Upper lobe of left lung (tissue), 6 donors: ENCODE data around the gene TIMP2. TPM values are rescaled to one million over a fixed set of nuclear protein-coding genes. Genes with fewer than 3 reads are reported as not detected.
A peak's percentile ranks its signal among the peaks of the same experiment; 100 is the strongest.

ENCODE experiments used
- ATAC-seq, 2 donors: fragments of 200-7000 bp; cut with Tn5 transposase; one replicate each; pipeline ENCODE4 v1.9.1; 2022; ENCODE audit warnings: mild to moderate bottlenecking in 2 of 2, moderate library complexity in 2 of 2; ENCODE audit not compliant: low FRiP score in 2 of 2
- DNase-seq, 2 donors: peaks; one replicate each; pipeline ENCODE4 v3.0.0-alpha.2; 2019 to 2020
- H3K27ac ChIP-seq, 4 donors: fragments of 200-600 bp; sonication (generic); one replicate each; pipeline ENCODE4 v1.5.1; 2016 to 2019
- H3K27me3 ChIP-seq, 4 donors: fragments of 200-600 bp; sonication (generic); one replicate each; pipeline ENCODE4 v1.5.1; 2017 to 2019
- H3K36me3 ChIP-seq, 4 donors: fragments of 200-600 bp; sonication (generic); one replicate each; pipeline ENCODE4 v1.5.1; 2016 to 2019
- H3K4me1 ChIP-seq, 4 donors: fragments of 200-600 bp; sonication (generic); one replicate each; pipeline ENCODE4 v1.5.1; 2018 to 2019
- H3K4me3 ChIP-seq, 4 donors: fragments of 200-600 bp; sonication (generic); one replicate each; pipeline ENCODE4 v1.5.1; 2017 to 2019; ENCODE audit warnings: mild to moderate bottlenecking in 2 of 4, moderate library complexity in 1 of 4
- H3K9me3 ChIP-seq, 4 donors: fragments of 200-600 bp; sonication (generic); one replicate each; pipeline ENCODE4 v1.5.1; 2018 to 2019
- CTCF ChIP-seq, 6 experiments: fragments of 450-650 bp in 4 of 6; fragments of 200-600 bp in 2 of 6; sonication (generic) in 2 of 6; IDR thresholded peaks; one replicate each; pipeline ENCODE4 v1.5.1; 2016 to 2019; ENCODE audit warnings: antibody characterized with exemption in 6 of 6
- EP300 ChIP-seq, 4 donors: sonication (generic); formaldehyde crosslinking; IDR thresholded peaks; one replicate each; pipeline ENCODE4 v1.5.1; 2017; ENCODE audit warnings: antibody characterized with exemption in 4 of 4, control low read depth in 2 of 4
- POLR2A ChIP-seq, 4 donors: fragments of 450-650 bp; IDR thresholded peaks; one replicate each; pipeline ENCODE4 v1.5.1; 2016 to 2017; ENCODE audit warnings: antibody characterized with exemption in 4 of 4, mild to moderate bottlenecking in 2 of 4
- POLR2AphosphoS5 ChIP-seq, 2 donors: sonication (generic); formaldehyde crosslinking; IDR thresholded peaks; one replicate each; pipeline ENCODE4 v1.5.1; 2017; ENCODE audit warnings: antibody characterized with exemption in 2 of 2
- WGBS, 2 donors: methylation state at CpG; one replicate each; pipeline ENCODE4 v1.1.5; 2017 to 2018; 5-methylcytosine and 5-hydroxymethylcytosine counted together
- total RNA-seq, 6 donors: library from RNA; depleted of rRNA in 4 of 6; stranded (reverse); fragments of >200 nt in 4 of 6; gene quantifications; one replicate each; pipeline versions ENCODE4 v1.1.0 to v1.2.1, GENCODE V29; 2016 to 2021
- donor health status: DM: no; HTN: no; CAD: no; lungs with moderate emphysema.
- donor health status: DM: no; HTN: yes; CAD: no; lungs with severe emphysema.

TIMP2 gene
- total RNA-seq, 6 donors from 2014 or later, result 60.8 to 313 (median 145) TPM

DNA sequence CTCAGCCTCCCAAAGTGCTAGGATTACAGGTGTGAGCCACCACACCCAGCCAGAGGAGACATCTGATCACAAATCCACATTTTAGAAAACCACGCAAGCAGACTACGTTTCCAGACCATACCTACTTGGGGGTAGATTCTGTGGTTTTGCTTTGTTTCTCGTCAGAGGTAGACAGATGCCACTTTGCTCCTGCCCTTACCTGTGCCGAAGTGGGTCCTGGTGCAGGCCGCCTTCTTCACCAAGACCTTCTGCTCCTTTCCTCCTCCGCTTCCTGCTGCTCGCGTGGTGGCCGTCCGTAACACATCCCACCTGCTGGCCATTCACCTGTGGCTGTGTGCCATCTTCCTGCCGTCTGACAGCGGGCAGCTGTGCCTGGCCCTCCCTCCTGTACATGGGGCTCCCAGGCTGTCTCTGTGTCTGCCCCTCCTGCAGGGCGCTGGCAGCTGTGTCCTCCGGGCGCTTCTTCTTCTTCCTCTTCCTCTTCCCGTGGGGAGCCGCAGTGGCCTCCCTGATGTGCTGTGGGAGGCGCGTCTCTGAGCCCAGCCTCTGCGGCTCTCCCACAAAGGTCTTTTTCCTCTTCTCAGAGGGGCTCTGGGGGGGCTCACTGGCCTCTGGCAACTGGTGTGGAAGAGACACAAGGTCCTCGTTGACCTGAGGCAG lies 121.9 kb downstream of the TIMP2 start:
- no peak for ATAC-seq
- Histone ChIP-seq H3K9me3 (no peaks in the 10 kb centered on the region), H3K4me3 (no peak overlapping the region), H3K27ac (peak overlapping the region in 1 of 4 donors; percentile 30), H3K27me3 (no peaks in the 10 kb centered on the region), H3K36me3 (peaks cover 8 to 90% (median 58%) of the 10 kb centered on the region in 4 donors), H3K4me1 (peaks cover 0 to 23% (median 5%) of the 10 kb centered on the region in 4 donors)
- WGBS, 2 donors, result 75 to 83% methylated on average over 16 to 21 of the region's 21 CpGs
- TF ChIP-seq POLR2AphosphoS5 (IDR thresholded peaks at IDR 0.05) (no peak), POLR2A (IDR thresholded peaks at IDR 0.05) (no peak), EP300 (IDR thresholded peaks at IDR 0.05) (no peak), CTCF (IDR thresholded peaks at IDR 0.05) (no peak)
- no peak for DNase-seq

Other genes starting within 250 kb of the TIMP2 start
- 100 to 1,000 TPM; 113 to 295 (median 121) TPM for gene CYTH1, start 143.1 kb downstream of the TIMP2 start, total RNA-seq
- 10 to 100 TPM; 31.1 to 76.5 (median 55.4) TPM for gene USP36, start 84.6 kb downstream of the TIMP2 start, total RNA-seq
- gene CEP295NL, start 22.2 kb downstream of the TIMP2 start, total RNA-seq, result 10 to 100 TPM in 2 of 6 donors, 1 to 10 TPM in 4; 2.6 to 61.8 (median 4.2) TPM
- gene LGALS3BP, start 54.5 kb upstream of the TIMP2 start, total RNA-seq, result 1,000 to 10,000 TPM in 1 of 6 donors, 100 to 1,000 TPM in 5; 257 to 1,111 (median 533) TPM
- gene CANT1, start 84.4 kb upstream of the TIMP2 start, total RNA-seq, result 10 to 100 TPM; 19.5 to 77.8 (median 38.6) TPM
- 10 to 100 TPM in 4 of 6 donors, 1 to 10 TPM in 2; 9.3 to 30.4 (median 14.1) TPM for gene C1QTNF1, start 98.8 kb upstream of the TIMP2 start, total RNA-seq
- 100 to 1,000 TPM in 2 of 6 donors, 10 to 100 TPM in 4; 17.2 to 320 (median 55.9) TPM for gene ENGASE, start 149.4 kb upstream of the TIMP2 start, total RNA-seq